Endothelial cell of umbilical vein (primary cell): ENCODE measurements around the gene LCP1.

Experiments
- EZH2 ChIP-seq: IDR thresholded peaks from 2 replicates; pipeline ENCODE4 v1.6.1; 2012; ENCODE audit warnings: borderline replicate concordance, low read depth, mild to moderate bottlenecking, moderate library complexity, low read length, inconsistent platforms; ENCODE audit not compliant: severe bottlenecking
- JUN ChIP-seq: IDR thresholded peaks from 2 replicates; pipeline ENCODE4 v1.6.1; 2011; ENCODE audit warnings: borderline replicate concordance, low read depth; ENCODE audit not compliant: insufficient read length, insufficient read depth
- MYC ChIP-seq: IDR thresholded peaks from one replicate; pipeline ENCODE4 v1.6.1; 2011; ENCODE audit warnings: mild to moderate bottlenecking, low read depth, low read length
- POLR2A ChIP-seq: IDR thresholded peaks from 2 replicates; pipeline ENCODE4 v1.6.1; 2012; ENCODE audit warnings: low read depth, mild to moderate bottlenecking, control low read depth, low read length
- POLR2AphosphoS5 ChIP-seq: IDR thresholded peaks from 2 replicates; pipeline ENCODE4 v1.6.1; 2012; ENCODE audit warnings: low read depth, mild to moderate bottlenecking, control low read depth, low read length, moderate library complexity; ENCODE audit not compliant: insufficient read depth
- TF ChIP-seq, protein P1 (sequence below): IDR thresholded peaks from 2 replicates; pipeline ENCODE4 v1.6.1; 2011; ENCODE audit not compliant: insufficient read depth, insufficient read length
- TF ChIP-seq, protein P2 (sequence below), 2 donors: IDR thresholded peaks; 1 replicate in 1 of 2; 2 replicates in 1 of 2; pipeline ENCODE4 v1.5.1; 2011; ENCODE audit warnings: low read length in 2 of 2, mild to moderate bottlenecking in 2 of 2, moderate library complexity in 2 of 2, control low read depth in 1 of 2, inconsistent platforms in 1 of 2, low read depth in 1 of 2; ENCODE audit not compliant: insufficient read depth in 1 of 2; ENCODE audit errors: extremely low read depth in 1 of 2

DNA sequence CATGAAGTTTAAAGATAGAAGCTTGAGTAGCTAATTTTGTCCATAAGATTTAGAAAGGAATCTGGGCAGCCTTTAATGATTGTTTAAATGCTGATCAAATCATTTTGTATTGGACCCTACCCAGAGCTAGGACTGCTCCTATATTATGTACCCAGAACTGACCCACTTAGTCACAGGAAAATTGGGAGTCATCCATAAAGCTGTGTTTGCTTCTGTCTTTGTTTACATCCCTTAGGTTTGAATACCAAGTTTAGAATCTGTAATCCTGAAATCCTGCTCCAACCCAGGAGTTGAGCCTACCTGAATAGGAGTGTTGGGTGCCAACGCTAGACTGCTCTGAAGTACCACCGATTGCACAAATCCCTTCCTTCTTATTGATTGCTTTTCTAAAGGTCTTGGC is 23.8 kb downstream of the LCP1 start:
- TF ChIP-seq, protein P1, sequence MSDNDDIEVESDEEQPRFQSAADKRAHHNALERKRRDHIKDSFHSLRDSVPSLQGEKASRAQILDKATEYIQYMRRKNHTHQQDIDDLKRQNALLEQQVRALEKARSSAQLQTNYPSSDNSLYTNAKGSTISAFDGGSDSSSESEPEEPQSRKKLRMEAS = no peak
- TF ChIP-seq POLR2A (no peak), MYC (no peak), POLR2AphosphoS5 (no peak), EZH2 (no peak), JUN (no peak)
- TF ChIP-seq, protein P2, sequence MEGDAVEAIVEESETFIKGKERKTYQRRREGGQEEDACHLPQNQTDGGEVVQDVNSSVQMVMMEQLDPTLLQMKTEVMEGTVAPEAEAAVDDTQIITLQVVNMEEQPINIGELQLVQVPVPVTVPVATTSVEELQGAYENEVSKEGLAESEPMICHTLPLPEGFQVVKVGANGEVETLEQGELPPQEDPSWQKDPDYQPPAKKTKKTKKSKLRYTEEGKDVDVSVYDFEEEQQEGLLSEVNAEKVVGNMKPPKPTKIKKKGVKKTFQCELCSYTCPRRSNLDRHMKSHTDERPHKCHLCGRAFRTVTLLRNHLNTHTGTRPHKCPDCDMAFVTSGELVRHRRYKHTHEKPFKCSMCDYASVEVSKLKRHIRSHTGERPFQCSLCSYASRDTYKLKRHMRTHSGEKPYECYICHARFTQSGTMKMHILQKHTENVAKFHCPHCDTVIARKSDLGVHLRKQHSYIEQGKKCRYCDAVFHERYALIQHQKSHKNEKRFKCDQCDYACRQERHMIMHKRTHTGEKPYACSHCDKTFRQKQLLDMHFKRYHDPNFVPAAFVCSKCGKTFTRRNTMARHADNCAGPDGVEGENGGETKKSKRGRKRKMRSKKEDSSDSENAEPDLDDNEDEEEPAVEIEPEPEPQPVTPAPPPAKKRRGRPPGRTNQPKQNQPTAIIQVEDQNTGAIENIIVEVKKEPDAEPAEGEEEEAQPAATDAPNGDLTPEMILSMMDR (IDR thresholded peaks at IDR 0.05; ENCODE audit: extremely low read depth in 1 of 2, insufficient read depth in 1 of 2, low read depth in 1 of 2, low read length in 2 of 2) = no peak
